Panc1 (cell line): ENCODE data around the gene FYCO1. TPM values are rescaled to one million over a fixed set of nuclear protein-coding genes. Genes with fewer than 3 reads are reported as not detected.

Experiments
- ATAC-seq: fragments of 200-7000 bp; cut with Tn5 transposase; 2 replicates; pipeline ENCODE4 v1.9.1; 2020; ENCODE audit warnings: mild to moderate bottlenecking, moderate library complexity
- BruUV-seq: library from RNA; stranded (reverse); fragments of 400-500 nt; replicated peaks from 2 replicates; lab custom pipeline; 2021; lab: Mats Ljungman, UMichigan
- CTCF ChIA-PET: fragments of 300-600 bp; sonication (Branson Sonifier 250); formaldehyde crosslinking; loops from one replicate; lab custom pipeline; 2022; ENCODE audit warnings: antibody characterized with exemption; lab: Charles Lee
- POLR2A ChIA-PET: fragments of 300-600 bp; sonication (Branson Sonifier 250); formaldehyde crosslinking; loops from one replicate; lab custom pipeline; 2022; ENCODE audit warnings: antibody characterized with exemption; lab: Charles Lee
- DNase-seq: peaks from one replicate; pipeline ENCODE4 v3.0.0-alpha.2; 2010; ENCODE audit warnings: low read depth, low spot score
- H3K27ac ChIP-seq: 2 replicates; pipeline ENCODE4 v1.5.1; 2011; ENCODE audit warnings: mild to moderate bottlenecking, low read length, inconsistent platforms
- H3K27me3 ChIP-seq: fragments of 200-500 bp; sonication (Bioruptor generic); 2 replicates; pipeline ENCODE4 v1.6.0; 2014; ENCODE audit warnings: low read length, inconsistent platforms; ENCODE audit not compliant: control insufficient read depth, insufficient read depth
- H3K36me3 ChIP-seq: fragments of 200-500 bp; sonication (Bioruptor generic); 2 replicates; pipeline ENCODE4 v1.5.1; 2014; ENCODE audit warnings: inconsistent platforms, mild to moderate bottlenecking, low read length, moderate library complexity; ENCODE audit not compliant: control insufficient read depth, insufficient read depth
- H3K4me1 ChIP-seq: 2 replicates; pipeline ENCODE4 v1.5.1; 2011; ENCODE audit warnings: inconsistent platforms, mild to moderate bottlenecking, low read length, moderate library complexity; ENCODE audit not compliant: control insufficient read depth, insufficient read depth
- H3K4me3 ChIP-seq, 2 experiments: 2 replicates each; pipeline ENCODE4 v1.5.1; 2011 to 2012; ENCODE audit warnings: low read depth in 2 of 2, low read length in 2 of 2, mild to moderate bottlenecking in 2 of 2, inconsistent platforms in 1 of 2, moderate library complexity in 1 of 2
- H3K9me3 ChIP-seq: fragments of 200-500 bp; sonication (Bioruptor generic); 2 replicates; pipeline ENCODE4 v1.5.1; 2014; ENCODE audit warnings: low read depth, mild to moderate bottlenecking, inconsistent platforms, low read length, moderate library complexity; ENCODE audit not compliant: control insufficient read depth, insufficient read depth
- CTCF ChIP-seq: fragments of 450-650 bp; IDR thresholded peaks from 2 replicates; pipeline ENCODE4 v1.5.1; 2017; ENCODE audit warnings: mild to moderate bottlenecking
- POLR2AphosphoS5 ChIP-seq: IDR thresholded peaks from 2 replicates; pipeline ENCODE4 v1.6.1; 2012; ENCODE audit warnings: mild to moderate bottlenecking, low read depth, low read length, moderate library complexity
- REST ChIP-seq, 2 experiments: IDR thresholded peaks; 2 replicates each; pipeline ENCODE4 v1.6.1; 2011 to 2012; ENCODE audit warnings: low read depth in 2 of 2, control low read depth in 1 of 2, low read length in 1 of 2, mild to moderate bottlenecking in 1 of 2, moderate library complexity in 1 of 2; ENCODE audit not compliant: insufficient read depth in 1 of 2
- SIN3A ChIP-seq: IDR thresholded peaks from 2 replicates; pipeline ENCODE4 v1.6.1; 2012; ENCODE audit warnings: low read depth, mild to moderate bottlenecking, low read length, moderate library complexity, borderline replicate concordance; ENCODE audit not compliant: insufficient read depth
- TCF7L2 ChIP-seq: IDR thresholded peaks from 2 replicates; pipeline ENCODE4 v1.6.1; 2011; ENCODE audit warnings: mild to moderate bottlenecking, low read depth, low read length, inconsistent platforms
- in situ Hi-C: cut with HindIII; loops from 2 replicates; pipeline ENCODE4 v1.10.0; 2016; ENCODE audit warnings: low sequenced_read_pairs, low pct_unique_long_range_greater_than_20kb
- intact Hi-C: fragments of 100-400 bp; cut with micrococcal nuclease; formaldehyde crosslinking; loops from one replicate; pipeline ENCODE4 v1.10.0; 2022; ENCODE audit not compliant: unreplicated experiment
- total RNA-seq: library from RNA; stranded (reverse); gene quantifications from one replicate; pipeline ENCODE4 v1.2.1, GENCODE V29; 2021; ENCODE audit not compliant: unreplicated experiment

The FYCO1 gene
- total RNA-seq, 1 experiment from 2014 or later, result 8.7 TPM

- POLR2A ChIA-PET, result no interaction called here
- H3K27me3 ChIP-seq, result no peaks in the 10 kb centered on the region
- H3K4me1 ChIP-seq, result no peaks in the 10 kb centered on the region
- BruUV-seq, result no TSS peak
- H3K9me3 ChIP-seq, result no peaks in the 10 kb centered on the region
- in situ Hi-C loops (no loop called here), intact Hi-C loops (no loop called here)
- no peaks in the 10 kb centered on the region for H3K36me3 ChIP-seq
- H3K4me3 ChIP-seq, result no peak overlapping the region
- CTCF ChIA-PET, result no interaction called here
- TF ChIP-seq TCF7L2 (no peak), POLR2AphosphoS5 (no peak), CTCF (no peak), REST (IDR thresholded peaks at IDR 0.05; ENCODE audit: insufficient read depth in 1 of 2, low read depth in 2 of 2, low read length in 1 of 2) (no peak), SIN3A (no peak)
- DNase-seq (no peak), ATAC-seq (no peak)
- H3K27ac ChIP-seq, result no peak overlapping the region
Measured at GRCh38 chr3:45874677-45875346, 120.8 kb downstream of the FYCO1 start.

- H3K4me3 ChIP-seq, result no peak overlapping the region
- intact Hi-C loops (no loop called here), in situ Hi-C loops (no loop called here)
- no peaks in the 10 kb centered on the region for H3K9me3 ChIP-seq
- H3K4me1 ChIP-seq, result no peaks in the 10 kb centered on the region
- no peak for DNase-seq
- H3K27me3 ChIP-seq, result no peaks in the 10 kb centered on the region
- BruUV-seq, result no TSS peak
- no peaks in the 10 kb centered on the region for H3K36me3 ChIP-seq
- no peak overlapping the region for H3K27ac ChIP-seq
- POLR2A ChIA-PET, result no interaction called here
- TF ChIP-seq SIN3A (no peak), TCF7L2 (no peak), REST (IDR thresholded peaks at IDR 0.05; ENCODE audit: insufficient read depth in 1 of 2, low read depth in 2 of 2, low read length in 1 of 2) (no peak), CTCF (no peak), POLR2AphosphoS5 (no peak)
- ATAC-seq, result no peak
- CTCF ChIA-PET, result no interaction called here
Measured at GRCh38 chr3:45873638-45874037, 122.0 kb downstream of the FYCO1 start.
